GM23338 (cell line): ENCODE measurements around the gene KCNK1. TPM values are rescaled to one million over a fixed set of nuclear protein-coding genes. Genes with fewer than 3 reads are reported as not detected.
A peak's percentile ranks its signal among the peaks of the same experiment; 100 is the strongest.

Experiments
- ATAC-seq: fragments of 200-7000 bp; cut with Tn5 transposase; 3 replicates; pipeline ENCODE4 v1.9.1; 2020
- DNase-seq: peaks from one replicate; pipeline ENCODE4 v3.0.0-alpha.2; 2015; ENCODE audit warnings: low spot score
- H2AFZ ChIP-seq: fragments of 200-600 bp; sonication (generic); 2 replicates; pipeline ENCODE4 v1.8.0; 2016; ENCODE audit warnings: antibody characterized with exemption, mild to moderate bottlenecking, moderate library complexity
- H3F3A ChIP-seq: fragments of 200-600 bp; sonication (generic); replicated peaks from 2 replicates; pipeline ENCODE4 v1.8.0; 2017; ENCODE audit warnings: antibody characterized with exemption, mixed run types, low read depth
- H3K27ac ChIP-seq: fragments of 200-600 bp; sonication (generic); 2 replicates; pipeline ENCODE4 v1.6.1; 2016; ENCODE audit warnings: low read depth
- H3K27me3 ChIP-seq: fragments of 200-600 bp; sonication (generic); 2 replicates; pipeline ENCODE4 v1.8.0; 2016; ENCODE audit warnings: mild to moderate bottlenecking, mixed run types, moderate library complexity; ENCODE audit not compliant: insufficient read depth
- H3K36me3 ChIP-seq: fragments of 200-600 bp; sonication (generic); 2 replicates; pipeline ENCODE4 v1.8.0; 2016; ENCODE audit warnings: mild to moderate bottlenecking; ENCODE audit not compliant: insufficient read depth
- H3K4me1 ChIP-seq: fragments of 200-600 bp; sonication (generic); 2 replicates; pipeline ENCODE4 v1.8.0; 2016; ENCODE audit warnings: mild to moderate bottlenecking, moderate library complexity; ENCODE audit not compliant: insufficient read depth
- H3K4me2 ChIP-seq: fragments of 200-600 bp; sonication (generic); 2 replicates; pipeline ENCODE4 v1.7.1; 2017; ENCODE audit warnings: mixed run types
- H3K4me3 ChIP-seq: fragments of 200-600 bp; sonication (generic); 2 replicates; pipeline ENCODE4 v1.6.1; 2016; ENCODE audit warnings: mixed run types
- H3K79me2 ChIP-seq: fragments of 200-600 bp; sonication (generic); replicated peaks from 2 replicates; pipeline ENCODE4 v1.8.0; 2017; ENCODE audit warnings: mild to moderate bottlenecking; ENCODE audit not compliant: insufficient read depth
- H3K9me2 ChIP-seq: fragments of 200-600 bp; sonication (generic); 2 replicates; pipeline ENCODE4 v1.8.0; 2017; ENCODE audit not compliant: insufficient read depth
- H4K20me1 ChIP-seq: fragments of 200-600 bp; sonication (generic); replicated peaks from 2 replicates; pipeline ENCODE4 v1.8.0; 2017; ENCODE audit warnings: mild to moderate bottlenecking; ENCODE audit not compliant: insufficient read depth
- H3K27ac Mint-ChIP-seq: 2 replicates; pipeline ENCODE4 v1.8.0; 2020; ENCODE audit warnings: inconsistent platforms, mild to moderate bottlenecking, moderate library complexity, mixed read lengths
- H3K27me3 Mint-ChIP-seq: 3 replicates; pipeline ENCODE4 v1.8.0; 2022; ENCODE audit warnings: low read depth, mild to moderate bottlenecking, moderate library complexity, mixed read lengths, inconsistent platforms; ENCODE audit not compliant: insufficient read depth, poor library complexity
- H3K36me3 Mint-ChIP-seq: 3 replicates; pipeline ENCODE4 v1.8.0; 2021; ENCODE audit warnings: low read depth, mild to moderate bottlenecking, inconsistent platforms, moderate library complexity, mixed read lengths
- H3K4me1 Mint-ChIP-seq: 3 replicates; pipeline ENCODE4 v1.8.0; 2020; ENCODE audit warnings: mild to moderate bottlenecking, inconsistent platforms, mixed read lengths
- H3K4me3 Mint-ChIP-seq: 3 replicates; pipeline ENCODE4 v1.8.0; 2021; ENCODE audit warnings: moderate library complexity, mild to moderate bottlenecking, inconsistent platforms, mixed read lengths
- H3K9me3 Mint-ChIP-seq: 3 replicates; pipeline ENCODE4 v1.8.0; 2020; ENCODE audit warnings: moderate library complexity, mild to moderate bottlenecking, inconsistent platforms, mixed read lengths
- CREB1 ChIP-seq: fragments of 250-450 bp; sonication (Bioruptor Pico); IDR thresholded peaks from 2 replicates; pipeline ENCODE4 v1.5.0; 2020; ENCODE audit warnings: low read depth, mild to moderate bottlenecking, moderate library complexity
- CTCF ChIP-seq, 2 experiments: fragments of 200-600 bp in 1 of 2; sonication (generic) in 1 of 2; conservative IDR thresholded peaks; 2 replicates each; pipeline versions ENCODE4 v1.5.1 to v1.6.1; 2016 to 2017; ENCODE audit warnings: antibody characterized with exemption in 2 of 2, low read depth in 2 of 2, mild to moderate bottlenecking in 2 of 2, moderate library complexity in 1 of 2
- JUNB ChIP-seq: IDR thresholded peaks from one replicate; pipeline ENCODE4 v1.6.1; 2016; ENCODE audit warnings: antibody characterized with exemption; ENCODE audit not compliant: unreplicated experiment
- POLR2AphosphoS5 ChIP-seq: IDR thresholded peaks from 2 replicates; pipeline ENCODE4 v1.6.1; 2016; ENCODE audit warnings: antibody characterized with exemption, low read depth
- STAT1 ChIP-seq: IDR thresholded peaks from one replicate; pipeline ENCODE4 v1.6.1; 2016; ENCODE audit warnings: antibody characterized with exemption; ENCODE audit not compliant: unreplicated experiment
- ZNF114 ChIP-seq: fragments of 250-450 bp; sonication (Bioruptor Pico); IDR thresholded peaks from 2 replicates; pipeline ENCODE4 v1.5.0; 2020; ENCODE audit warnings: mild to moderate bottlenecking, moderate library complexity
- polyA plus RNA-seq: library from polyadenylated mRNA; unstranded; fragments of >200 nt; fragmentation: Nextera tagmentation; extraction: Ambion mirVana; gene quantifications from 2 replicates; pipeline ENCODE4 v1.2.1, GENCODE V29; 2016
- total RNA-seq: library from RNA; depleted of rRNA; stranded (reverse); fragments of >200 nt; shearing (Covaris generic); gene quantifications from 2 replicates; pipeline ENCODE4 v1.2.3, GENCODE V29; 2014
- TF ChIP-seq, protein P1 (sequence below): fragments of 250-450 bp; sonication (Bioruptor Pico); IDR thresholded peaks from 2 replicates; pipeline ENCODE4 v1.5.0; 2020; ENCODE audit warnings: mild to moderate bottlenecking, moderate library complexity

KCNK1 gene
- total and polyA plus RNA-seq, 2 experiments from 2014 or later, result 10.1 to 12.7 TPM

DNA sequence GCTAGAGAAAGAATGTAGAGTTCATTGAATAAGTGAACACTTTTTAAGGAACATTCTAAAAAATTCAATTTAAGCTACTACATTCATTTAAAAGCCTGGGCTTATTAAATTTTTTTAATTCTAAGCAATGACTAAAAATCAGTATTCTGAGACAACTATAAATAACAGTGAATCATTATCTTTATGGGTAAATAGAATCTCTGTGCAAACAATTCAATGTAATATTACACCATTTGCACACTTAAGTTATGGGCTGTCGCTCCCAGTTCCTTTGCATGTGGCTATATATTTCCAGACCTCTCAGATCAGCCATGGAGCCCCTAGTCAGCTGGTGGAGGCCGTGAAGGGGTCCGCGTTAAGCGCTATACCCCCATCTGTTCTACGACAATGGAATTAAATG, 65.1 kb downstream of the KCNK1 start (continued):
- TF ChIP-seq ZNF114 (CRISPR knock-in tag), result no peak
- no peak for TF ChIP-seq JUNB
- no peak for TF ChIP-seq CREB1 (CRISPR knock-in tag)
- no peak for TF ChIP-seq POLR2AphosphoS5
- TF ChIP-seq, protein P1, sequence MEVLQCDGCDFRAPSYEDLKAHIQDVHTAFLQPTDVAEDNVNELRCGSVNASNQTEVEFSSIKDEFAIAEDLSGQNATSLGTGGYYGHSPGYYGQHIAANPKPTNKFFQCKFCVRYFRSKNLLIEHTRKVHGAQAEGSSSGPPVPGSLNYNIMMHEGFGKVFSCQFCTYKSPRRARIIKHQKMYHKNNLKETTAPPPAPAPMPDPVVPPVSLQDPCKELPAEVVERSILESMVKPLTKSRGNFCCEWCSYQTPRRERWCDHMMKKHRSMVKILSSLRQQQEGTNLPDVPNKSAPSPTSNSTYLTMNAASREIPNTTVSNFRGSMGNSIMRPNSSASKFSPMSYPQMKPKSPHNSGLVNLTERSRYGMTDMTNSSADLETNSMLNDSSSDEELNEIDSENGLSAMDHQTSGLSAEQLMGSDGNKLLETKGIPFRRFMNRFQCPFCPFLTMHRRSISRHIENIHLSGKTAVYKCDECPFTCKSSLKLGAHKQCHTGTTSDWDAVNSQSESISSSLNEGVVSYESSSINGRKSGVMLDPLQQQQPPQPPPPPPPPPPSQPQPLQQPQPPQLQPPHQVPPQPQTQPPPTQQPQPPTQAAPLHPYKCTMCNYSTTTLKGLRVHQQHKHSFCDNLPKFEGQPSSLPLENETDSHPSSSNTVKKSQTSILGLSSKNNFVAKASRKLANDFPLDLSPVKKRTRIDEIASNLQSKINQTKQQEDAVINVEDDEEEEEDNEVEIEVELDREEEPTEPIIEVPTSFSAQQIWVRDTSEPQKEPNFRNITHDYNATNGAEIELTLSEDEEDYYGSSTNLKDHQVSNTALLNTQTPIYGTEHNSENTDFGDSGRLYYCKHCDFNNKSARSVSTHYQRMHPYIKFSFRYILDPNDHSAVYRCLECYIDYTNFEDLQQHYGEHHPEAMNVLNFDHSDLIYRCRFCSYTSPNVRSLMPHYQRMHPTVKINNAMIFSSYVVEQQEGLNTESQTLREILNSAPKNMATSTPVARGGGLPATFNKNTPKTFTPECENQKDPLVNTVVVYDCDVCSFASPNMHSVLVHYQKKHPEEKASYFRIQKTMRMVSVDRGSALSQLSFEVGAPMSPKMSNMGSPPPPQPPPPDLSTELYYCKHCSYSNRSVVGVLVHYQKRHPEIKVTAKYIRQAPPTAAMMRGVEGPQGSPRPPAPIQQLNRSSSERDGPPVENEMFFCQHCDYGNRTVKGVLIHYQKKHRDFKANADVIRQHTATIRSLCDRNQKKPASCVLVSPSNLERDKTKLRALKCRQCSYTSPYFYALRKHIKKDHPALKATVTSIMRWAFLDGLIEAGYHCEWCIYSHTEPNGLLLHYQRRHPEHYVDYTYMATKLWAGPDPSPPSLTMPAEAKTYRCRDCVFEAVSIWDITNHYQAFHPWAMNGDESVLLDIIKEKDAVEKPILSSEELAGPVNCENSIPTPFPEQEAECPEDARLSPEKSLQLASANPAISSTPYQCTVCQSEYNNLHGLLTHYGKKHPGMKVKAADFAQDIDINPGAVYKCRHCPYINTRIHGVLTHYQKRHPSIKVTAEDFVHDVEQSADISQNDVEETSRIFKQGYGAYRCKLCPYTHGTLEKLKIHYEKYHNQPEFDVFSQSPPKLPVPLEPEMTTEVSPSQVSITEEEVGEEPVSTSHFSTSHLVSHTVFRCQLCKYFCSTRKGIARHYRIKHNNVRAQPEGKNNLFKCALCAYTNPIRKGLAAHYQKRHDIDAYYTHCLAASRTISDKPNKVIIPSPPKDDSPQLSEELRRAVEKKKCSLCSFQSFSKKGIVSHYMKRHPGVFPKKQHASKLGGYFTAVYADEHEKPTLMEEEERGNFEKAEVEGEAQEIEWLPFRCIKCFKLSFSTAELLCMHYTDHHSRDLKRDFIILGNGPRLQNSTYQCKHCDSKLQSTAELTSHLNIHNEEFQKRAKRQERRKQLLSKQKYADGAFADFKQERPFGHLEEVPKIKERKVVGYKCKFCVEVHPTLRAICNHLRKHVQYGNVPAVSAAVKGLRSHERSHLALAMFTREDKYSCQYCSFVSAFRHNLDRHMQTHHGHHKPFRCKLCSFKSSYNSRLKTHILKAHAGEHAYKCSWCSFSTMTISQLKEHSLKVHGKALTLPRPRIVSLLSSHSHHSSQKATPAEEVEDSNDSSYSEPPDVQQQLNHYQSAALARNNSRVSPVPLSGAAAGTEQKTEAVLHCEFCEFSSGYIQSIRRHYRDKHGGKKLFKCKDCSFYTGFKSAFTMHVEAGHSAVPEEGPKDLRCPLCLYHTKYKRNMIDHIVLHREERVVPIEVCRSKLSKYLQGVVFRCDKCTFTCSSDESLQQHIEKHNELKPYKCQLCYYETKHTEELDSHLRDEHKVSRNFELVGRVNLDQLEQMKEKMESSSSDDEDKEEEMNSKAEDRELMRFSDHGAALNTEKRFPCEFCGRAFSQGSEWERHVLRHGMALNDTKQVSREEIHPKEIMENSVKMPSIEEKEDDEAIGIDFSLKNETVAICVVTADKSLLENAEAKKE (CRISPR knock-in tag), result no peak

DNA sequence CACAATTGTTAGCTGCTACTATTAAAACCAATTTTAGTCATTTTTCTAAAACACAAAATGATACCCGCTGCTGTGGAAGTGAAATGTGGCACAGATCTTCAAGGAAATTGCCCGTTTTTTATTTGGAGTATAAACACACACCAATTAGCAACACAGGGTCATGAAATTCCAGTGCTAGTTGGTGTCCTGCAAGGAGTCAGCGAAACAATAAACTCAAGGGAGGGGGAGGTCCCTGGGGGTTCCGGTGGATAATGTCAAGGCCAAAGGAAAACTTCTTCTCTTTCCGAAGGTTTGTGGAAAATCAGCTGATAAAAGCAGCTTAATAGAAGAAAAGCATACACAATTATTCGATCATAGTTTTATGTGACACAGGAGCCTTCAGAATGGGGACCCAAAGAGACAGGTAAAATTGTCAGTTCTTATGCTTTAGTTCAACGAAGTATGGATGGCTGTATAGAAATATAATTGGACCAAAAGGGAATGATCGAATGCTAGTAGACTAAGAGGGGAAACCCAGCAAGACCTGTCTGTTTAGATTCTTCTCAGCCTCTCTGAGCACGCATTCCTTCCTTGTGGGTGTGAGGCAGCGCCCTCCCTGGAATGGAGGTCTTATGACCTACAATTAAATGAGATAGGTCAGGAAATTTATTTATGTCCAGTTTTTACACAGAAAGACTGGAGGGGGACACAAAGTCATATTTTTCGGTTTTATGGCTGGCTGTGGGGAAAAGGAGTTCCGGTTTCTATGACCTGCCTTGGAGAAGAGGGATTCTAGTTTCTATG, 65.9 kb downstream of the KCNK1 start:
- H3K9me3 Mint-ChIP-seq, result peaks cover 15% of the 10 kb centered on the region; the same call in 1 of the 3 replicates

More for the DNA sequence above, 65.9 kb downstream of the KCNK1 start:
- peak overlapping the region; percentile 24; the same call in 1 of the 2 replicates for H3K27ac Mint-ChIP-seq
- Histone ChIP-seq H3K79me2 (no peaks in the 10 kb centered on the region), H2AFZ (no peak overlapping the region), H3K27ac (peak overlapping the region; percentile 55; the same call in 1 of the 2 replicates), H3K4me1 (peaks cover 34% of the 10 kb centered on the region), H3K27me3 (no peaks in the 10 kb centered on the region), H3K36me3 (peaks cover 6% of the 10 kb centered on the region; the same call in 1 of the 2 replicates), H3K4me3 (no peak overlapping the region), H3F3A (no peaks in the 10 kb centered on the region), H4K20me1 (no peaks in the 10 kb centered on the region), H3K4me2 (peak overlapping the region; percentile 18; the same call in 1 of the 2 replicates), H3K9me2 (no peaks in the 10 kb centered on the region)
- H3K4me1 Mint-ChIP-seq, result peaks cover 36% of the 10 kb centered on the region
- no peak for TF ChIP-seq STAT1
- peak; percentile 42 to 47 for TF ChIP-seq CTCF (conservative IDR thresholded peaks at IDR 0.05; ENCODE audit: low read depth in 2 of 2)
- TF ChIP-seq JUNB, result no peak
- peaks cover 3% of the 10 kb centered on the region for H3K27me3 Mint-ChIP-seq
- H3K4me3 Mint-ChIP-seq, result no peak overlapping the region
- ATAC-seq (peak; percentile 67), DNase-seq (peak; percentile 43)
- H3K36me3 Mint-ChIP-seq, result peaks cover 35% of the 10 kb centered on the region; the same call in 2 of the 3 replicates
